ENCODE data around the gene LRRC8B. TPM values are rescaled to one million over a fixed set of nuclear protein-coding genes. Genes with fewer than 3 reads are reported as not detected.

The LRRC8B gene
- total RNA-seq, 2 donors from 2014 or later: 39.2 to 39.4 TPM

GRCh38 chr1:89532866-89533265, 8.2 kb downstream of the LRRC8B start:
- Mint-ChIP-seq H3K27ac (no peak overlapping the region), H3K36me3 (ENCODE audit: low read depth) (peaks cover 13% of the 10 kb centered on the region), H3K4me1 (peaks cover 38% of the 10 kb centered on the region), H3K27me3 (ENCODE audit: insufficient read depth) (no peaks in the 10 kb centered on the region), H3K4me3 (no peak overlapping the region), H3K9me3 (no peaks in the 10 kb centered on the region)
- DNase-seq: no peak
- H3K27me3 ChIP-seq (ENCODE audit: control insufficient read depth, insufficient read depth, low read length, poor library complexity, severe bottlenecking): no peaks in the 10 kb centered on the region
- no peak overlapping the region for H3K27ac ChIP-seq (ENCODE audit: low read depth, low read length)
- H3K4me1 ChIP-seq (ENCODE audit: control insufficient read depth, insufficient read depth, low read length): peaks cover 14% of the 10 kb centered on the region
- no peak for TF ChIP-seq CTCF (conservative IDR thresholded peaks at IDR 0.05)
- WGBS, 2 experiments (ENCODE audit: insufficient coverage in 1 of 2, insufficient read length in 1 of 2): 94 to 100% methylated on average over 1 of the region's 1 CpG
- H3K9ac ChIP-seq (ENCODE audit: extremely low read depth, low read length, poor library complexity, severe bottlenecking): no peak overlapping the region
- H3K36me3 ChIP-seq (ENCODE audit: control insufficient read depth, insufficient read depth, low read length): peaks cover 42% of the 10 kb centered on the region
- H3K4me3 ChIP-seq (ENCODE audit: low read length): no peak overlapping the region
- no peaks in the 10 kb centered on the region for H3K9me3 ChIP-seq (ENCODE audit: control insufficient read depth, low read length)

DNA sequence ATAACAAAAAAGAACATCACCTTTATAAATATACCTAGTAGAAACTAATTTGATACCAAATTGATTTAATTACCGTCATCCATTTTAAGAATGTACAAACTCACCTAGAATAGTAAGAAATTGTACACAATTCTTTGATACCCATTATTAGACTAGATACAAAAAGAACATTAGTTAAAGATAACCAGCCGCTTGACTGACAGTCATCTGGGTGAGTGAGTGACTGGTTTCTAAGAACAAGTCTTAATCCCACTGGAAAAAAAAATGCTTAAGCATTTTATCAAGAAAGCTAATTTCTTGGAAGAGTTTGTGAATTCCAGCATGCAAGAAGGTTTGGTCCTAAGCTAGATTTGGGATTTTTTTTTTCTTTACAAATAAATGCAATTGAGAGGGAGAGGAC, 10.9 kb downstream of the LRRC8B start:
- Mint-ChIP-seq H3K4me1 (peaks cover 44% of the 10 kb centered on the region), H3K36me3 (ENCODE audit: low read depth) (peaks cover 12% of the 10 kb centered on the region), H3K27me3 (ENCODE audit: insufficient read depth) (no peaks in the 10 kb centered on the region), H3K4me3 (no peak overlapping the region), H3K27ac (no peak overlapping the region), H3K9me3 (no peaks in the 10 kb centered on the region)
- Histone ChIP-seq H3K4me1 (ENCODE audit: control insufficient read depth, insufficient read depth, low read length) (peaks cover 18% of the 10 kb centered on the region), H3K9ac (ENCODE audit: extremely low read depth, low read length, poor library complexity, severe bottlenecking) (no peak overlapping the region), H3K9me3 (ENCODE audit: control insufficient read depth, low read length) (no peaks in the 10 kb centered on the region), H3K27ac (ENCODE audit: low read depth, low read length) (no peak overlapping the region), H3K36me3 (ENCODE audit: control insufficient read depth, insufficient read depth, low read length) (peaks cover 32% of the 10 kb centered on the region), H3K4me3 (ENCODE audit: low read length) (no peak overlapping the region), H3K27me3 (ENCODE audit: control insufficient read depth, insufficient read depth, low read length, poor library complexity, severe bottlenecking) (no peaks in the 10 kb centered on the region)
- no peak for DNase-seq
- no peak for TF ChIP-seq CTCF (conservative IDR thresholded peaks at IDR 0.05)
- 92 to 100% methylated on average over 2 of the region's 2 CpGs for WGBS, 2 experiments (ENCODE audit: insufficient coverage in 1 of 2, insufficient read length in 1 of 2)

- H3K36me3 Mint-ChIP-seq (ENCODE audit: low read depth): peaks cover 12% of the 10 kb centered on the region
- whole genome bisulfite sequencing, 2 experiments (ENCODE audit: insufficient coverage in 1 of 2, insufficient read length in 1 of 2): 95 to 100% methylated on average over 3 to 4 of the region's 5 CpGs
Measured at GRCh38 chr1:89536555-89537341, 12.1 kb downstream of the LRRC8B start.

More at GRCh38 chr1:89536555-89537341, 12.1 kb downstream of the LRRC8B start:
- no peaks in the 10 kb centered on the region for H3K9me3 ChIP-seq (ENCODE audit: control insufficient read depth, low read length)
- H3K27me3 ChIP-seq (ENCODE audit: control insufficient read depth, insufficient read depth, low read length, poor library complexity, severe bottlenecking): no peaks in the 10 kb centered on the region
- no peaks in the 10 kb centered on the region for H3K27me3 Mint-ChIP-seq (ENCODE audit: insufficient read depth)
- no peaks in the 10 kb centered on the region for H3K9me3 Mint-ChIP-seq
- no peak overlapping the region for H3K27ac ChIP-seq (ENCODE audit: low read depth, low read length)
- no peak overlapping the region for H3K4me3 Mint-ChIP-seq
- no peak overlapping the region for H3K9ac ChIP-seq (ENCODE audit: extremely low read depth, low read length, poor library complexity, severe bottlenecking)
- H3K36me3 ChIP-seq (ENCODE audit: control insufficient read depth, insufficient read depth, low read length): peaks cover 30% of the 10 kb centered on the region
- H3K27ac Mint-ChIP-seq: no peak overlapping the region
- peaks cover 36% of the 10 kb centered on the region for H3K4me1 Mint-ChIP-seq
- H3K4me3 ChIP-seq (ENCODE audit: low read length): no peak overlapping the region
- H3K4me1 ChIP-seq (ENCODE audit: control insufficient read depth, insufficient read depth, low read length): peaks cover 15% of the 10 kb centered on the region
- no peak for TF ChIP-seq CTCF (conservative IDR thresholded peaks at IDR 0.05)
- no peak for DNase-seq
